ENCODE data around the gene DHRS9. TPM values are rescaled to one million over a fixed set of nuclear protein-coding genes. Genes with fewer than 3 reads are reported as not detected.

Gene DHRS9
- total and polyA plus RNA-seq, 2 of the 4 experiments (the other 2 are of a cell fraction) = not detected

DNA sequence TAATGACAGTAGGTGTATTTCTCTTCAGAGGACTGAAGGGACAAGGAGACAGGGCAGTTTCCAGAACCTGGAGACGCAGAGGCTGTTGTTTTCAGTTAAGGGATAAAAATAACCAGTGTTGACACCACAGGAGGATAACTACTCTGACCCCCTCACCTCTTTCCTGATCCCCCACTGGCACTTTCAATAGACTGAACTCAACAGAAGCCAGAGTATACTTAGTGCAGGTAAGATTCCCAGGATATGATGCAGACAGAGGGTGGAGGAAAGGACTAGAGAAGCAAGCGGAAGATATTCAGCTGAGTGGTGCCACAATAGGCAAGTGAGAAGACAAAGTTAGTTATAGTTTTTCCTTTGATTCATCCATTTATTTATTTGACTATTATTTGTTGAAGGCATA is 19.8 kb downstream of the DHRS9 start:
- no peaks in the 10 kb centered on the region for H3K36me3 ChIP-seq (ENCODE audit: control insufficient read depth, insufficient read depth, low read length)
- CTCF ChIA-PET = no interaction called here
- no peaks in the 10 kb centered on the region for H3K9me1 ChIP-seq (ENCODE audit: insufficient read depth, low read length)
- no peak overlapping the region for H4K5ac ChIP-seq (ENCODE audit: low read depth, low read length)
- no peak overlapping the region for H4K91ac ChIP-seq (ENCODE audit: insufficient read depth, low read depth, low read length)
- H2BK15ac ChIP-seq (ENCODE audit: low read depth, low read length) = no peak overlapping the region
- intact Hi-C loops (cut with micrococcal nuclease) = no loop called here
- in situ Hi-C loops (cut with MboI; ENCODE audit: low sequenced_read_pairs) = no loop called here
- no peak overlapping the region for H4K8ac ChIP-seq (ENCODE audit: low read depth in 2 of 2, low read length in 2 of 2)
- DNase-seq (no peak), ATAC-seq (ENCODE audit: low read depth) (no peak)
- no peak overlapping the region for H3K4ac ChIP-seq (ENCODE audit: low read depth, low read length)
- WGBS, 2 experiments (ENCODE audit: extremely low coverage in 2 of 2, insufficient read length in 1 of 2) = no CpG with 5 or more reads among the region's 2 CpGs
- H3K9me3 ChIP-seq (ENCODE audit: control insufficient read depth, insufficient read depth, low read length) = no peaks in the 10 kb centered on the region
- H2BK5ac ChIP-seq (ENCODE audit: low read depth, low read length, poor library complexity, severe bottlenecking) = no peak overlapping the region
- H3K56ac ChIP-seq (ENCODE audit: extremely low read depth, insufficient read depth, low read length) = no peak overlapping the region
- no peak overlapping the region for H2AK5ac ChIP-seq (ENCODE audit: low read depth, low read length)
- no TSS peak for BruUV-seq (replicated peaks)
- H3K79me1 ChIP-seq (ENCODE audit: low read depth in 1 of 2, low read length in 2 of 2) = no peaks in the 10 kb centered on the region
- TF ChIP-seq RCOR1 (IDR thresholded peaks at IDR 0.05; ENCODE audit: insufficient replicate concordance, low read length) = no peak
- TF ChIP-seq MAFK (IDR thresholded peaks at IDR 0.05; ENCODE audit: low read depth, low read length) = no peak
- no peak for TF ChIP-seq SMC3 (IDR thresholded peaks at IDR 0.05; ENCODE audit: low read depth, low read length)
- TF ChIP-seq POLR2A (IDR thresholded peaks at IDR 0.05; ENCODE audit: low read depth, low read length) = no peak
- no peak for TF ChIP-seq RFX5 (IDR thresholded peaks at IDR 0.05; ENCODE audit: low read depth, low read length)
- no peak for TF ChIP-seq BHLHE40 (IDR thresholded peaks at IDR 0.05; ENCODE audit: low read depth, low read length)
- TF ChIP-seq CHD1 (IDR thresholded peaks at IDR 0.05; ENCODE audit: low read depth, low read length) = no peak
- no peak for TF ChIP-seq CEBPB (IDR thresholded peaks at IDR 0.05; ENCODE audit: low read depth, low read length)
- TF ChIP-seq, protein P1, sequence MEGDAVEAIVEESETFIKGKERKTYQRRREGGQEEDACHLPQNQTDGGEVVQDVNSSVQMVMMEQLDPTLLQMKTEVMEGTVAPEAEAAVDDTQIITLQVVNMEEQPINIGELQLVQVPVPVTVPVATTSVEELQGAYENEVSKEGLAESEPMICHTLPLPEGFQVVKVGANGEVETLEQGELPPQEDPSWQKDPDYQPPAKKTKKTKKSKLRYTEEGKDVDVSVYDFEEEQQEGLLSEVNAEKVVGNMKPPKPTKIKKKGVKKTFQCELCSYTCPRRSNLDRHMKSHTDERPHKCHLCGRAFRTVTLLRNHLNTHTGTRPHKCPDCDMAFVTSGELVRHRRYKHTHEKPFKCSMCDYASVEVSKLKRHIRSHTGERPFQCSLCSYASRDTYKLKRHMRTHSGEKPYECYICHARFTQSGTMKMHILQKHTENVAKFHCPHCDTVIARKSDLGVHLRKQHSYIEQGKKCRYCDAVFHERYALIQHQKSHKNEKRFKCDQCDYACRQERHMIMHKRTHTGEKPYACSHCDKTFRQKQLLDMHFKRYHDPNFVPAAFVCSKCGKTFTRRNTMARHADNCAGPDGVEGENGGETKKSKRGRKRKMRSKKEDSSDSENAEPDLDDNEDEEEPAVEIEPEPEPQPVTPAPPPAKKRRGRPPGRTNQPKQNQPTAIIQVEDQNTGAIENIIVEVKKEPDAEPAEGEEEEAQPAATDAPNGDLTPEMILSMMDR (conservative IDR thresholded peaks at IDR 0.05; ENCODE audit: low read depth, low read length) = no peak
- no peak for TF ChIP-seq MAZ (IDR thresholded peaks at IDR 0.05; ENCODE audit: borderline replicate concordance, low read depth, low read length)
- TF ChIP-seq RAD21 (IDR thresholded peaks at IDR 0.05; ENCODE audit: low read length) = no peak
- TF ChIP-seq, protein P2, sequence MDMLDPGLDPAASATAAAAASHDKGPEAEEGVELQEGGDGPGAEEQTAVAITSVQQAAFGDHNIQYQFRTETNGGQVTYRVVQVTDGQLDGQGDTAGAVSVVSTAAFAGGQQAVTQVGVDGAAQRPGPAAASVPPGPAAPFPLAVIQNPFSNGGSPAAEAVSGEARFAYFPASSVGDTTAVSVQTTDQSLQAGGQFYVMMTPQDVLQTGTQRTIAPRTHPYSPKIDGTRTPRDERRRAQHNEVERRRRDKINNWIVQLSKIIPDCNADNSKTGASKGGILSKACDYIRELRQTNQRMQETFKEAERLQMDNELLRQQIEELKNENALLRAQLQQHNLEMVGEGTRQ (IDR thresholded peaks at IDR 0.05; ENCODE audit: low read depth, low read length) = no peak
- no peak for TF ChIP-seq ELK1 (IDR thresholded peaks at IDR 0.05; ENCODE audit: borderline replicate concordance, low read depth, low read length)
- TF ChIP-seq FOS (IDR thresholded peaks at IDR 0.05; ENCODE audit: low read depth, low read length) = no peak
- no peak for TF ChIP-seq NFE2L2 (IDR thresholded peaks at IDR 0.05; ENCODE audit: low read depth, low read length)
- no peak for TF ChIP-seq MXI1 (IDR thresholded peaks at IDR 0.05; ENCODE audit: borderline replicate concordance, low read depth, low read length)
- no peak overlapping the region for H3K4me2 ChIP-seq (ENCODE audit: low read depth, low read length)
- no peaks in the 10 kb centered on the region for H3K4me1 ChIP-seq (ENCODE audit: control insufficient read depth, insufficient read depth, low read length)
- H4K20me1 ChIP-seq (ENCODE audit: insufficient read depth, low read length) = no peaks in the 10 kb centered on the region
- dilution Hi-C loops (cut with HindIII; ENCODE audit: low sequenced_read_pairs, unreplicated experiment) = no loop called here
- H3K27me3 ChIP-seq (ENCODE audit: control insufficient read depth, insufficient read depth, low read length) = no peaks in the 10 kb centered on the region
- H3K23ac ChIP-seq (ENCODE audit: low read depth, low read length) = no peak overlapping the region
- no peak overlapping the region for H3K14ac ChIP-seq (replicated peaks; ENCODE audit: low read depth, low read length)
- no peak overlapping the region for H3K18ac ChIP-seq (ENCODE audit: low read depth, low read length)
- POLR2A ChIA-PET (ENCODE audit: unreplicated experiment) = no interaction called here
- H2BK120ac ChIP-seq (ENCODE audit: low read depth, low read length) = no peak overlapping the region
- H2AFZ ChIP-seq (replicated peaks; ENCODE audit: low read length, poor library complexity) = no peak overlapping the region
- no peak overlapping the region for H2BK20ac ChIP-seq (ENCODE audit: low read depth, low read length)
- no peak overlapping the region for H2AK9ac ChIP-seq (replicated peaks; ENCODE audit: low read depth, low read length, poor library complexity)
- no peak overlapping the region for H3K27ac ChIP-seq (ENCODE audit: insufficient read depth, low read length)
- H3K9ac ChIP-seq (ENCODE audit: low read depth, low read length) = no peak overlapping the region
- no peak overlapping the region for H3K4me3 ChIP-seq (ENCODE audit: insufficient read depth, low read depth, low read length)
